ENCODE results near the gene AFAP1. TPM values are rescaled to one million over a fixed set of nuclear protein-coding genes. Genes with fewer than 3 reads are reported as not detected.

AFAP1 gene
- total RNA-seq, 2 donors from 2014 or later, result 18.2 to 22.5 TPM

GRCh38 chr4:7708981-7709380 is 230.7 kb downstream of the AFAP1 start:
- no peaks in the 10 kb centered on the region for H3K4me1 ChIP-seq (ENCODE audit: control insufficient read depth, insufficient read depth, low read length)
- no peaks in the 10 kb centered on the region for H3K36me3 ChIP-seq (ENCODE audit: control insufficient read depth, insufficient read depth, low read length)
- no peaks in the 10 kb centered on the region for H3K9me3 Mint-ChIP-seq
- no peak overlapping the region for H3K9ac ChIP-seq (ENCODE audit: extremely low read depth, low read length, poor library complexity, severe bottlenecking)
- H3K4me3 Mint-ChIP-seq, result no peak overlapping the region
- H3K4me3 ChIP-seq (ENCODE audit: low read length), result no peak overlapping the region
- no peaks in the 10 kb centered on the region for H3K9me3 ChIP-seq (ENCODE audit: control insufficient read depth, low read length)
- no peak for DNase-seq
- H3K27ac ChIP-seq (ENCODE audit: low read depth, low read length), result no peak overlapping the region
- H3K36me3 Mint-ChIP-seq (ENCODE audit: low read depth), result no peaks in the 10 kb centered on the region
- no peak for TF ChIP-seq CTCF (conservative IDR thresholded peaks at IDR 0.05)
- no peaks in the 10 kb centered on the region for H3K4me1 Mint-ChIP-seq
- no peaks in the 10 kb centered on the region for H3K27me3 ChIP-seq (ENCODE audit: control insufficient read depth, insufficient read depth, low read length, poor library complexity, severe bottlenecking)
- WGBS, 2 experiments (ENCODE audit: insufficient coverage in 1 of 2, insufficient read length in 1 of 2), result 78 to 92% methylated on average over 8 to 15 of the region's 15 CpGs
- H3K27me3 Mint-ChIP-seq (ENCODE audit: insufficient read depth), result no peaks in the 10 kb centered on the region
- H3K27ac Mint-ChIP-seq, result no peak overlapping the region

Other genes with a start within 250 kb of the AFAP1 start
- 1 to 10 TPM in 1 of 2 donors, under 1 TPM in 1; 0.35 to 1.6 TPM for gene ABLIM2, start 219.0 kb upstream of the AFAP1 start, total RNA-seq